Uterus (tissue), 4 donors: ENCODE results near the gene SLCO3A1. TPM values are rescaled to one million over a fixed set of nuclear protein-coding genes. Genes with fewer than 3 reads are reported as not detected.

Source experiments
- DNase-seq, 2 donors: peaks; one replicate each; pipeline ENCODE4 v3.0.0-alpha.2; 2019 to 2020
- H3K27ac ChIP-seq, 2 donors: fragments of 200-600 bp; sonication (generic); 1 replicate in 1 of 2; 2 replicates in 1 of 2; pipeline ENCODE4 v1.5.1; 2016 to 2018
- H3K27me3 ChIP-seq, 2 donors: fragments of 200-600 bp; sonication (generic); one replicate each; pipeline ENCODE4 v1.5.1; 2018 to 2019; ENCODE audit warnings: control low read depth in 1 of 2
- H3K36me3 ChIP-seq, 2 donors: fragments of 200-600 bp; sonication (generic); one replicate each; pipeline ENCODE4 v1.5.1; 2019; ENCODE audit warnings: control low read depth in 1 of 2
- H3K4me1 ChIP-seq, 2 donors: fragments of 200-600 bp; sonication (generic); one replicate each; pipeline ENCODE4 v1.5.1; 2018 to 2019; ENCODE audit warnings: control low read depth in 1 of 2
- H3K4me3 ChIP-seq, 2 donors: fragments of 200-600 bp; sonication (generic); 1 replicate in 1 of 2; 2 replicates in 1 of 2; pipeline ENCODE4 v1.5.1; 2018 to 2019; ENCODE audit warnings: mild to moderate bottlenecking in 1 of 2
- H3K9me3 ChIP-seq, 2 donors: fragments of 200-600 bp; sonication (generic); one replicate each; pipeline ENCODE4 v1.5.1; 2019; ENCODE audit warnings: control low read depth in 1 of 2
- POLR2A ChIP-seq, 2 donors: fragments of 450-650 bp; IDR thresholded peaks; one replicate each; pipeline ENCODE4 v1.6.1; 2016; ENCODE audit warnings: antibody characterized with exemption in 2 of 2, mild to moderate bottlenecking in 1 of 2, moderate library complexity in 1 of 2
- intact Hi-C: fragments of 100-400 bp; cut with DNase I; formaldehyde crosslinking; loops from one replicate; pipeline ENCODE4 v1.15.1; 2023; ENCODE audit warnings: low total_unique reads
- total RNA-seq, 4 donors: library from RNA; depleted of rRNA in 3 of 4; stranded (reverse); fragments of >200 nt in 3 of 4; gene quantifications; one replicate each; pipeline versions ENCODE4 v1.1.0 to v1.2.4, GENCODE V29; 2014 to 2023
- TF ChIP-seq, protein P1 (sequence below), 4 experiments: fragments of 200-600 bp in 2 of 4; fragments of 450-650 bp in 2 of 4; sonication (generic) in 2 of 4; IDR thresholded peaks; one replicate each; pipeline ENCODE4 v1.5.1; 2016 to 2019; ENCODE audit warnings: antibody characterized with exemption in 4 of 4, mild to moderate bottlenecking in 2 of 4, moderate library complexity in 1 of 4
- donor health status: DM: yes; HTN: yes; CAD: no.

The SLCO3A1 gene
- total RNA-seq, 4 donors from 2014 or later = 4.4 to 26.1 (median 9.5) TPM

DNA sequence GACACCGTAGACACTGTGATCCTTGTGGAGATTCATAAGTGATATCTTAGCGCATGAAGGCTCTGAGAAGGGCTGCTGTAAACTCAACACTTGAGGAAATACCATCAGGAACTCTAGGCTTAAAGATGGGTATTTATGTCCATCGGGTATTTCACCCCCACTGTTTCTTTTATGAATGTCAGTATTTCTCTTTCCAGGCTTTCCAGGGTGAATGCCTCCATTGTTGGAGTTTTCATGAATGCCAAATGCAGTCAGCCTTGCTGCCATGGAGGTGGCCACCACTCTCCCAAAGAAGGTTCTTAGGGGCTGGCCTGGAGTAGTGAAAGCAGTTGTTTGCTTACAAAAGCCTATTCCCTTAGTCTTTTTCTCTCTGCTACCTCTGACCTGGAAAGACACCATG is 259.2 kb downstream of the SLCO3A1 start:
- Histone ChIP-seq H3K36me3 (no peaks in the 10 kb centered on the region), H3K27ac (no peak overlapping the region), H3K9me3 (no peaks in the 10 kb centered on the region), H3K27me3 (no peaks in the 10 kb centered on the region), H3K4me3 (no peak overlapping the region), H3K4me1 (no peaks in the 10 kb centered on the region)
- intact Hi-C loops = no loop called here
- TF ChIP-seq, protein P1, sequence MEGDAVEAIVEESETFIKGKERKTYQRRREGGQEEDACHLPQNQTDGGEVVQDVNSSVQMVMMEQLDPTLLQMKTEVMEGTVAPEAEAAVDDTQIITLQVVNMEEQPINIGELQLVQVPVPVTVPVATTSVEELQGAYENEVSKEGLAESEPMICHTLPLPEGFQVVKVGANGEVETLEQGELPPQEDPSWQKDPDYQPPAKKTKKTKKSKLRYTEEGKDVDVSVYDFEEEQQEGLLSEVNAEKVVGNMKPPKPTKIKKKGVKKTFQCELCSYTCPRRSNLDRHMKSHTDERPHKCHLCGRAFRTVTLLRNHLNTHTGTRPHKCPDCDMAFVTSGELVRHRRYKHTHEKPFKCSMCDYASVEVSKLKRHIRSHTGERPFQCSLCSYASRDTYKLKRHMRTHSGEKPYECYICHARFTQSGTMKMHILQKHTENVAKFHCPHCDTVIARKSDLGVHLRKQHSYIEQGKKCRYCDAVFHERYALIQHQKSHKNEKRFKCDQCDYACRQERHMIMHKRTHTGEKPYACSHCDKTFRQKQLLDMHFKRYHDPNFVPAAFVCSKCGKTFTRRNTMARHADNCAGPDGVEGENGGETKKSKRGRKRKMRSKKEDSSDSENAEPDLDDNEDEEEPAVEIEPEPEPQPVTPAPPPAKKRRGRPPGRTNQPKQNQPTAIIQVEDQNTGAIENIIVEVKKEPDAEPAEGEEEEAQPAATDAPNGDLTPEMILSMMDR (IDR thresholded peaks at IDR 0.05) = no peak
- TF ChIP-seq POLR2A (IDR thresholded peaks at IDR 0.05) = no peak
- no peak for DNase-seq

DNA sequence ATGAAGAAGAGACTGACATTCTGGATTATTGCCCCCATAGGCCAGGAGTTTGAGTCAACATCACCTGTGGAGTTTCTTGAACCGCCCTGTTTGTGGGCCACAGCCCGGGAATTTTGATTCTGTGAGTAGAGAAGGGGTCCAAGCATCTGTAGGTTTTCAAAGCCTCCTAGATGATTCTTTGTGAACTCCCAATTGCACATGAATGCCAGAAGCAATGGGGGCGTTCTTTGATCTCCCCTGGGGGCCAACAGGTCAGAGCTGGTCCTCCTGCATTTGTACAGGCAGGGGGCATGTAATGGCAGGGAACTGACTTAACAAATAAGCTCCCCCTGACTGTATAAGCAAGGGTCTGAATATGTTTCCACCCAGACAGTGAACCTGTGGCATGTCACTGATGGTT is 260.3 kb downstream of the SLCO3A1 start:
- Histone ChIP-seq H3K27ac (no peak overlapping the region), H3K27me3 (no peaks in the 10 kb centered on the region), H3K4me3 (no peak overlapping the region), H3K9me3 (no peaks in the 10 kb centered on the region), H3K4me1 (no peaks in the 10 kb centered on the region), H3K36me3 (no peaks in the 10 kb centered on the region)
- no peak for TF ChIP-seq POLR2A (IDR thresholded peaks at IDR 0.05)
- TF ChIP-seq, protein P1 (IDR thresholded peaks at IDR 0.05) = no peak
- no peak for DNase-seq
- intact Hi-C loops = no loop called here

DNA sequence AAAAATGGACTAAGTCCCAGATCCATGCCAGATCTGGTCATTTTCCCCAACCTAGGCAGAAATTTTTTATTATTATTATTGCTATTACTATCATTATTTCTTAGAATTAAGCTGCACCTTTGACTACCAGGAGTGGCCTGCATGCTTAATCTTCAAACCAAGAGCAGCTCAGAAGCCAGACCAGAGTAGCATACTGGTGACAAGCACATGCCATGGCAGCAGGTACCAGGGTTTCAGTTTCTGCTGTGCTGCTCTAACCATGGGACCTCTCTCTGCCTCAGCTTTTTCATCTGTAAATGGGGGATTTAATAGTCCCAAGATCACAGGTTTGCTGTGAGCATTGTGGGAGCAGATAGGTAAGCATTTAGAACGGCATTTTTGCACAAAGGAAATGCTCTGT is 262.3 kb downstream of the SLCO3A1 start:
- TF ChIP-seq POLR2A (IDR thresholded peaks at IDR 0.05) = no peak
- TF ChIP-seq, protein P1 (IDR thresholded peaks at IDR 0.05) = no peak
- no peak overlapping the region for H3K27ac ChIP-seq
- H3K27me3 ChIP-seq = no peaks in the 10 kb centered on the region
- H3K4me1 ChIP-seq = no peaks in the 10 kb centered on the region
- intact Hi-C loops = no loop called here
- no peaks in the 10 kb centered on the region for H3K36me3 ChIP-seq
- H3K4me3 ChIP-seq = no peak overlapping the region
- no peak for DNase-seq
- H3K9me3 ChIP-seq = no peaks in the 10 kb centered on the region

DNA sequence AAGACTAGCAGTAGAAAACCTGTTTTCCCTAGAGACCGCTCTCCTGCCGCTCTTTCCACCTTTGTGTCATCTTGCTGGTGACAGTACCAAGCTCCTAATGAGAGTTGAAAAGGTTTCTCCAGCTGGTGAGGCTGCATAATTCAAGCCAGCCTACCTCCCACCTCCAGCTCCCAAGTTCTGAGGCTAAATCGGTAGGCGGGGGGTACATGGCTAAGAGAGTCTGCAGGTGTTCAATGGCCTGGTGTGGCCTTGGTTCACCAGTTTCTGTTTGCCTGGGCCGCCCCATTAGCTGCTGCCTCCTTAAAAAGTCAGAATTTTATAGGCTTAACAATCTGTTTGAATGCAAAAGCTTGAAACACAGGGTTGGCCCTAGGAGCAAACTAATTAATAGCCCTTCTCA is 262.8 kb downstream of the SLCO3A1 start:
- no peak overlapping the region for H3K27ac ChIP-seq
- no peak for DNase-seq
- no peaks in the 10 kb centered on the region for H3K4me1 ChIP-seq
- H3K36me3 ChIP-seq = no peaks in the 10 kb centered on the region
- H3K9me3 ChIP-seq = no peaks in the 10 kb centered on the region
- TF ChIP-seq, protein P1 (IDR thresholded peaks at IDR 0.05) = no peak
- no peak for TF ChIP-seq POLR2A (IDR thresholded peaks at IDR 0.05)
- H3K27me3 ChIP-seq = no peaks in the 10 kb centered on the region
- intact Hi-C loops = no loop called here
- H3K4me3 ChIP-seq = no peak overlapping the region

DNA sequence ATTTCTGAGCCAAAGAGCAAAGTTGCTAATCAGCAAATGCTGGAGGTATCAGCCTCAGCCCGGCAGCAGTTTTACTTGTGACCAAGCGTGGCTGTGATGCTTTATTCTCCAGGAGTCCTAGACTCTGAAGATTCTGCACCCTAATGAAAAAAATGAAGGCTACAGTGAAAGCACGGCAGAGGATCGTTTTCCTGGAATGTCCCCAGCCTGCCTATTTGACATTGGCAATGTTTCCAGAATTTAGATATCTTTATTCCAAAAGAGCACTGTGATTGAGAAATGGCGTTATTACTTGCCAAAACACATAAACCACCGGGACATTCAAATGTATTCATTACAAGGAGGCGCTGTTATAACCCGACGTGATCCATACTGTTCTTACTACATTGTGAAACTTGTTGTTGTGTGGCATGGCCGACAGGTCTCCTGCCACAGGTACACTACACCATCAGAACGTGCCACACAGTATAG is 263.8 kb downstream of the SLCO3A1 start:
- peak in 1 of 2 donors; percentile 22 for DNase-seq
- no peaks in the 10 kb centered on the region for H3K27me3 ChIP-seq

More for the DNA sequence above, 263.8 kb downstream of the SLCO3A1 start:
- H3K27ac ChIP-seq = no peak overlapping the region
- TF ChIP-seq POLR2A (IDR thresholded peaks at IDR 0.05) = no peak
- TF ChIP-seq, protein P1 (IDR thresholded peaks at IDR 0.05) = no peak
- intact Hi-C loops = no loop called here
- no peaks in the 10 kb centered on the region for H3K9me3 ChIP-seq
- no peak overlapping the region for H3K4me3 ChIP-seq
- no peaks in the 10 kb centered on the region for H3K4me1 ChIP-seq
- H3K36me3 ChIP-seq = no peaks in the 10 kb centered on the region
